Left cardiac atrium (tissue), 4 donors: Measurements from ENCODE around the gene MADD. TPM values are rescaled to one million over a fixed set of nuclear protein-coding genes. Genes with fewer than 3 reads are reported as not detected.

Source experiments
- ATAC-seq, 2 donors: fragments of 200-7000 bp; cut with Tn5 transposase; one replicate each; pipeline ENCODE4 v1.9.1; 2020; ENCODE audit warnings: mild to moderate bottlenecking in 2 of 2, moderate library complexity in 2 of 2
- DNase-seq: peaks from one replicate; pipeline ENCODE4 v3.0.0-alpha.2; 2020
- intact Hi-C, 2 donors: fragments of 100-400 bp; cut with DNase I; formaldehyde crosslinking; loops; one replicate each; pipeline versions ENCODE4 v1.14.1 to v1.15.1; 2022 to 2023
- total RNA-seq, 2 donors: library from RNA; stranded (reverse); fragmentation: NEBNext Ultra II Directional; extraction: Animal tissue kit (Norgen Biotek cat#: 25700); gene quantifications; one replicate each; pipeline ENCODE4 v1.2.1, GENCODE V29; 2021
- donor health status: DM: no; HTN: yes; CAD: no.
- donor health status: DM: no; HTN: yes; CAD: no; lungs with severe emphysema.
- donor health status: DM: yes; HTN: yes; CAD: no.
- donor health status: Dilated cardiomyopathy.

MADD gene
- total RNA-seq, 2 donors from 2014 or later, result 29.5 to 37.0 TPM

DNA sequence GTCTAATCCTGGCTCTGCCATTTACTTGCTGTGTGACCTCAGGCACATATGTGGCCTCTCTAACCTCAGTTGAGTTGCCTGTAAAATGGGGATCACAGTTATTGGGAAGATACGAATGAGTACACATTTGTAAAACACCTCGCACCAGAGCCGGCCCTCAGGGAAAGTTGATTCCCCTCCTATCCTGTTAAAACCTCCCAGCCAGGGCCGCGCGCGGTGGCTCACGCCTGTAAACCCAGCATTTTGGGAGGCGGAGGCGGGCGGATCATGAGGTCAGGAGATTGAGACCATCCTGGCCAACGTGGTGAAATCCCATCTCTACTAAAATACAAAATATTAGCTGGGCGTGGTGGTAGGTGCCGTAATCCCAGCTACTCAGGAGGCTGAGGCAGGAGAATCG, 90.4 kb downstream of the MADD start:
- ATAC-seq (no peak), DNase-seq (no peak)
- intact Hi-C loops, result no loop called here

DNA sequence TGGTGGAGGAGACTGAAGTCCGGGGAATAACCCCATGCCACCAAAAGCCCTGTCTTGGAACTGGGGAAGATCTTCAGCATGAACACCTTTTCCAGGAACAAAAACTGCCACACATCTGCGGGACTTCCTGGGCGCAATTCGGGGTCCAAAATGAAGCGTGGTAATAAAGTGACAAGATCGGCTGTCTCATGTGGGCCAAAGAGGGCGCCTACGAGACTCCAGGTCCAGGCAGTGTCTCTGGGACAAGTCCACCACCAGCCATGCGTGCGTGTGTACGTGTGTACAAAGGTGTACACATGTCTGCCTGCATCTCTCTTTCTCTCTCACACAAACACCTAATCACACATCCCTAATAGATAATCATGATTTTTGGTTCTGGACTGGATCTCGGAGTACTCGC, 91.5 kb downstream of the MADD start:
- intact Hi-C loops, result no loop called here
- ATAC-seq (no peak), DNase-seq (no peak)

DNA sequence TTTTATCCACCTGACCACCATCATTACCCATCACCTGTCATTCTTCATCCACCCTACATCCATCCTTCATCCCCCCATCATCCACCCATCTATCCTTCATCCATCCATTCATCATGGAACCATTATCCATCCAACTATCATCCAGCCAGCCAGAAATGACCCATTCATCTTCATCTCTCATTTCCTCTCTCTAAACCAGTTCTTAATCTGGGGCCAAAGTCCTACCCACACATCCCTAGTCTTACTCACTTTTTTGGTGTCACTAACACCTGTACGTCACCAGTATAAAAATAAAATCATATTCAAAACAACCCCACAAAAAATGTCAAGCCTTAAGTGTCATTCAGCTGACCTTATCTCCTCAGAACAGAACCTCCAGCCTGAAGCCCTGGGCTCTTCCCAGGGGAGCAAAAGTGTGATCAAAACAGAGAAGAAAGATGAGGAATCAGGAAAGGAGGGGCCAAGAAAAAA, 96.1 kb downstream of the MADD start:
- intact Hi-C loops, result no loop called here
- ATAC-seq (no peak), DNase-seq (no peak)

DNA sequence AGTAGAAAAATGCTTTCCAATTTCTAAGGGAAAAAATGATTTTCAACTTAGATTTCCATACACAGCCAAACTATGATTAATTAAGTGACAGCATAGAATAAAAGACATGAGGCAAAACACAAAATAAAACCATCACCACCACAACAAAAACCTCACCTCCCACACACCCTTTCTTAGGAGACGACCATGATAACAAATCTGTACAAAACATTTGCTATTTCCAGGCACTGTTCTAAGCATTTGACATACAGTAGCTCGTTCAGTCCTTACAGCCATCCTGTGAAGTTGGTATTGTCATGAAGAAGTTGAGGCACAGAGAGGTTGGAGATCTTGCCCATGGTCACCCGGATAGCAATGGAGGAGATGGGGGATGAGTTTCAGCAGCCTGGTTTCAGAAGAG, 99.7 kb downstream of the MADD start:
- no peak for ATAC-seq
- intact Hi-C loops, result loop anchor here (10.0 kb wide), 2 partner anchors 245 to 475 kb away; partner anchors contain the start of gene NUP160 (in 1 of the 2)
- no peak for DNase-seq

DNA sequence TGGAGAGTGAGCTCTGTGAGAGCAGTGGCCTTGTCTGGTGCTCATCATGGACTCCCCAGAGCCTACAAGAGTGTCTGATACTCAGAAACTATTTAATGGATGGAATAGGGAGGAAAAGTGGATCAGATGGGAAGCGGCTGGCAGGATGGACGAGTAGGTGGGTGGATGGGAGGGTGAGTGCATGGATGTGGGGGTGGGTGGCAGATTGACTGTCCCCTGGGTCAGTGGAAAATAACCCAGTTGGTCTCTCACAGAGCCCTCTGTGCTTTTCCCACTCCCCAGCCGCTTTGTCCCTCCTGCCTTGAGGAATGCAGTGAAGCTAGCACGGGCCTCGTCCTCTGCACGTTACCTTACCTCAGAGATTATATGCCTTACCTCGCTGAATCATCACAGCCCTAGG, 102.5 kb downstream of the MADD start:
- ATAC-seq (no peak), DNase-seq (no peak)
- intact Hi-C loops, result loop anchor here (10.0 kb wide), 2 partner anchors 242 to 472 kb away; partner anchors contain the start of gene NUP160 (in 1 of the 2)

DNA sequence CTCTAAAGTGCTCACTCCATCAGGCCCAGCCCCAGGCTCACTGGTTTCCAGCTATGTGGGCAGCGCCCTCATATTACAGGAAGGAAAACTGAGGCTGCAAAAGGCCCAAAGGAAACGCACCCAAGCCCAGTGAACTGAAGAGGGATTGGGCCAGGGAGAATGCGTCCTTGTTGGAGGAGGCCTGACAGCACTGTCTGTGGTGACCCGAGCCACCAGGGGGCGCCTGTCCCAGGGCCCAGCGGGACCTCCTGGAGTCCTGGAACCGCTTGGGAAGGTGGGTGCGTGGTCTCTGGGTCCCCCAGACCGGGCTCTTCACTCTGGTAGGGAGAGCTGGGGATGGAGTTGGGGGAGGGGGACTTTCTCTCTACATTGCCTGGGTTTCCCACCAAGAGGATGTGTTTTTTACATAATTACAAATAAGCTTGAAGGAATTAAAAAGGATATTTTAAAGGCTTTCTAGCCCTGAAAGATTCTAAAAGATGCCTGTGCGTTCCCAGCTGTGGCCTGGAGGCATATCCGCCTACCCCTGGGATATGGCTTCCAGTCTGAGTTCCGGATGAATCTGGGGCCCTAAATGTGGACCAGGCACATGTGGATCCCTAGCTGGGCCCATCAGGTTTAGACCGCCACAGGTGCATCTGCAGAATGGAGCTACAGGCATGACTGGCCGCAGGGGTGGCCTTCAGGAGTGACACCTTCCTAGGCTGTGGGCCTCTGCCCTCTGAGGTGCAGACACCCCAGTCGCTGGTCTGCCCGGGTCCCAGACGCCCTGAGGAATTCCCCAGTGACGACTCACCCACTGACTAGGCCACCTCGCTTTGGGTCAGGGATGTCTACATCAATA, 104.2 kb downstream of the MADD start:
- intact Hi-C loops, result loop anchor here (2.0 to 10.0 kb wide), 3 partner anchors 81 to 471 kb away; partner anchors contain the start of gene NUP160 (in 1 of the 2)
- ATAC-seq (peak; percentile 75 to 85), DNase-seq (peak; percentile 90)

DNA sequence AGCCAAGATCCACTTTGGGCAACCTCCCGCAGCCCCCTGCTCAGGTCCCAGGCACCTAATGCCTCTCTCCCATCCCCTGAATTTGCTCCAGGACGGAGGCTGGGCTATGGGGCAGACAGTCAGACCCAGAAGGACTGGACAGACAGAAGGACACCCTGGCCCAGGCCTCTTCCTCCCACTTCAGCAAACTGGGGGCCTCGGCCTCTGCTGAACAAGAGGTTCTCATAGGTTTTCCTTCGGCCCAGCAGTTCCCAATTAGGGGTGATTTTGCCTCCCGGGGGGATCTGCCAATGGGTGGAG, 104.7 kb downstream of the MADD start:
- ATAC-seq (no peak), DNase-seq (no peak)
- intact Hi-C loops, result loop anchor here (2.0 to 10.0 kb wide), 5 partner anchors 78 to 478 kb away; partner anchors contain the start of gene NUP160 (in 1 of the 2)

DNA sequence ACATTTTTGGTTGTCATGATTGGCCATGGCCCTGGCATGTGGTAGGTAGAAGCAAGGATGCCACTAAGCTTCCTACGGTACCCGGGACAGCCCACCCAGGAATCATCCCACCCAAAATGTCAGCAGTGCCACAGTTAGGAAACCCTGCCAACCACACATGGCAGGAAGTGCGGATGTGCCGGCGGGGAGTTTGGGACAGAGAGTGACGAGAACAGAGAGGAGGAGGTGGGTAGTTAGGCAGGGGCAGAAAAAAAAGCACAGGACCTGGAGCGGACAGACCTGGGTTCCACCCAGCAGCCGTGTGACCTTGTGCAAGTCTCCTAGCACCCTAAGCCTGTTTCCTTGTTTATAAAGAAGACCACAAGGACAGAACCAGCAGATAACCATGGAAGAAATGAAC, 105.1 kb downstream of the MADD start:
- intact Hi-C loops, result loop anchor here (2.0 to 10.0 kb wide), 5 partner anchors 77 to 477 kb away; partner anchors contain the start of gene NUP160 (in 1 of the 2)
- no peak for DNase-seq
- ATAC-seq, result no peak

DNA sequence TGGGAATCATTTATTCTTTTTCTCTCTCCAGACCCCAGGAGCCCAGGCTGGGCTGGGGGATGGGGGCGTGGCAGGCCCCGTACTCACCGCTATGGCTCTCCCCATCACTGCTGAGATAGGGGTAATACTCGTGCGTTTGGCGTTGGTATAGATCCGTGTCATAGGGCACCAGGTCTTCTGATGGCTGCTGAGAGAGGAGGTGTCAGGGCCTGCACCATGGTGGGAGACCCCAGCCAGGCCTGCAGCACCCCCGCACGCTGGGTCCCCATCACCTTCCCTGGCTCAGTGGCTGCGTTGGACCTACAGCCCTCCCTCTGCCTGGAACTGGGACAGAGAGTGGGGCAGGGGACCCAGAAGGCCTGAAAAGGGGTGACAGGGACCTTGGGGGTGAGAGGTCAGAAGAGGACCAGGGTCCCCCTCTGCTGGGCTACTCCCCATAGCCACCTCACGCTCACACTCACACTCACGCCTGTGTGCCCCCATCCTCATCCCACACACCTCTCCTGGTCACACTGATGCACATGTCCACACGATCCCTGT, 105.7 kb downstream of the MADD start:
- no peak for DNase-seq
- intact Hi-C loops, result loop anchor here (2.0 to 10.0 kb wide), 5 partner anchors 77 to 477 kb away; partner anchors contain the start of gene NUP160 (in 1 of the 2)
- ATAC-seq, result no peak

DNA sequence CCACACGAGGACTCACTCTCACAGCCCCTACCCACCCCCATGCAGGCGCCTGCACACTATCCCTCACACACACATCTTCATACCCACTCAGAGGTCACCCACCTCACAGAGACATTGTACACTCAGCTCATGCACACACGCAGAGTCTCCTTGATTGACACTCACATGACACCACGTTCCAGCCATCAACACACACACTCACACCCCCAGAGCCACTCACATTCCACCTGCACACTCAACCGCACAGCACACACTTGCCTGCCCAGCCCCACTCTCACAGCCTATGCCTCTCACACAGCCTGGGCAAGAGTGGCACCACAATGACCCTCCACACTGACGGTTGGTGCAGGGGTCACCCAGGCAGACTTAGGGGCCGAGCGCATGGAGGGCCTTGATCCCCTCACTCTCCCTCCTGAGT, 106.2 kb downstream of the MADD start:
- DNase-seq (no peak), ATAC-seq (no peak)
- intact Hi-C loops, result loop anchor here (5.0 to 10.0 kb wide), 4 partner anchors 76 to 476 kb away; partner anchors contain the start of gene NUP160 (in 1 of the 2)

DNA sequence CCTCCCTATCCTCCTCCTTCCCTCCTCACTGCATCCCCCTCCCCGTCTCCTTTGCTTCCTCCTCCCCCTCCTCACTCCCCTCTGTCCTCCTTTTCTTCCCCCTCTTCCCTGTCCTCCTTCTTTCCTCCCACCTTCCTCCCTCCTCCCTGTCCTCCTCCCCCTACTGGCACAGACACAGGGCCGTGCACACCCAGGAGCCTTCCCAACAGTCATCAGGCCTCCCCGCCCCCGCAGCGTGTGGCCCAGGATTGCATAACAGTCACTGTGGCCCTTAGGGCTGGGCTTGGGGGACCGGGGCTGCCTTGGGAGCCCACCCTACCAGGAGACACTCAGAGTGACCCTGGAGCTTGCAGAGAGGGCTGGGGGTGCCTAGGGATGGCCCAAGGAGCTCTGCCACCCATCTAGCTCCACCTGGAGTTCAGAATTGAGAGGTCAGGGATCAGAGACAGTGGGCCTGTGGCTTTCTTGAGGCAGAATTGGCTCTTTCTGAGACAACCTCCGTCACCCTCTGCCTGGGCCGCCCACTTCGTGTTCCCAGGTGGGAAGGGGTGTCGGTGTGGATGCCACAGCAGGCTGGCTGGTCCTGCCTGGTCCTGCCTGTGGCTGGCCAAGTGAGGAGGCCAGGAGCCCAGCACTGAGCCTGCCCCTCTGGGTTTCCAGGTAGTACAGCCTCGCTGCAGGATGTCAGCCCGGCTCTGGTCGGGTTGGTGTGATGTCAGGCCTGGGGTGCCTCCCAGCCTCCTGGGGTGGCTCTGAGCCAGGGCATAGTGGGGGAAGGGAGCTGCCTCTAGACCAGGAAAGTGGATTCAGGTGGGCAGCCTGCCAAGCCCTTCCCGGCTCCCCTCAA, 106.8 kb downstream of the MADD start:
- peak; percentile 48 for DNase-seq
- ATAC-seq, result peak in 1 of 2 donors; percentile 50
- intact Hi-C loops, result loop anchor here (5.0 to 10.0 kb wide), 4 partner anchors 76 to 476 kb away; partner anchors contain the start of gene NUP160 (in 1 of the 2)

DNA sequence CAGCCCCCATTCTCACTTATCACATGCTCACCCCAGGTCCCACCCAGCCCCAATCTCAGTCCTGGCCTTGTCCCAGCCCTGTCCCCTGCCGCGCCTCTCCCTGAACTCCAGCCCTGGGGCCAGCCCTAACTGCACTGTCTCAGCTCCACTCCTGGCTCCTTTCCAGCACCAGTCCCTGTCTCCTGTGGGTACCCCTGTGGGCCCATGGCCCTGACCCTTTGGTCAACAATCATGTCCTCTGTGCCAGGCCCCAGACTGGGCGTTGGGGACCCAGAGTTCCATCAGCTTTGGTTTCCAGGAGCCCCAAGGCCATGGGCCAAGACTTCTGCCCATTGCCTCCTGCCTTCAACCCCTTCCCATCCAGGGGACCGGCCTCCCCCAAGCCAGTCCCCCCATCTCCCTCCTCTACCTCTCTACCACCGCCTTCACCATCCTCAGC, 107.7 kb downstream of the MADD start:
- DNase-seq (no peak), ATAC-seq (peak in 1 of 2 donors; percentile 32)
- intact Hi-C loops, result loop anchor here (5.0 to 10.0 kb wide), 4 partner anchors 75 to 475 kb away; partner anchors contain the start of gene NUP160 (in 1 of the 2)

DNA sequence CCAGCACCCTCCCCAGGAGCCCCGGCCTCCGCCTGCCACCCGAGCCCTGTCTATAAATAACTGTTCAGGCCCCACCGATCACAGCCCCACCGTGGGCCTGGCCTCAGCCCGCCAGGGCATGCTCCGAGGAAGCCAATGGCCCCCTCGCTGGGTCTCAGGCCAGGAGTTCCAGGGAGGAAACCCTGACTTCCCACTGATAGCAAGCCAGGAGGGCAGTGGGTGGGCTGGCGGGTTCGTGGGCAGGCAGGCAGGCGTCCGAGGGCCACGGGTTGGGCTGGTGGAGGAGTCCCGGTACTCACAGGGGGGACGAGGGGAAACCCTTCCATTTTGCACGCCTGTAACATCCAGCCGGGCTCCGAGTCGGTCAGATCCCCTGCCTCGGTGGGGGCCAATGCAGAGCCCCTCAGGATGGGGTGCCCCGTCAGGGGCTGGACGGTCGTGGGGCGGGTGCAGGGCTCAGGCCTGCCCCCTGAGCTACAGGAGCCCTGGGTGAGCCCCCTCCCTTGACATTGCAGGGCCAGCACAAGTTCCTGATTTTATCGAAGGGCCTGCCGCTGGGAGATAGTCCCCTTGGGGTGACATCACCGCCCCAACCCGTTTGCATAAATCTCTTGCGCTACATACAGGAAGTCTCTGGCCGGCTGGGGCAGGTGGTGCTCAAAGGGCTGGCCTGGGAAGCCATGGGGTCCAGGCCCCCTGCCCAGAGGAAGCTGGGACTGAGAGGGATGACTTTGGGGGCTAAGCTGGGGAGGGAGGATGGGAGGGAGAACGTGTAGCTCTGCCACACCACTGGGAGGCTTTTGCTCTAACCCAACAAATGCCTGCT, 108.3 kb downstream of the MADD start, which contains the start of gene SPI1:
Gene SPI1, minus strand, starts transcription at position 538 of the 826 bp plus-strand sequence. Its CDS starts 194 bp downstream, at position 344.
- peak; percentile 66 for DNase-seq
- intact Hi-C loops, result loop anchor here (5.0 to 10.0 kb wide), 4 partner anchors 74 to 474 kb away; partner anchors contain the start of gene NUP160 (in 1 of the 2)
- ATAC-seq, result peak; percentile 47 to 52

DNA sequence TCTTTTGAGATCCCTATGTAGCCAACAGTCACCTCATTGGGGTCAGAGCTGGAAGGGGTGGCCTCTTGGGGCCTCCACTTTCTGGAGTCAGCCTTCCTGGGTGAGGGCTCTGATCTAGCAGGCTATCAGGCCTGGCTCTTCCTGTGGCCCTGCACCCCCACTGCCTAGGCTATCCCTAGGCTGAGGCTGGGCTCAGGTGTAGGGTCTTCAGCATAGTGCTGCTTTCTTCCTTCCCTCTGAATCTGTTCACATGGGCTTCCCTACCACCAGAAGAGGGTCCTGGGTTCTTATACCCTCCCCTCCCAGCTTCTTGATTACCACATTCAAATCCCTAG, 108.9 kb downstream of the MADD start:
- DNase-seq (no peak), ATAC-seq (no peak)
- intact Hi-C loops, result loop anchor here (5.0 to 10.0 kb wide), 4 partner anchors 73 to 473 kb away; partner anchors contain the start of gene NUP160 (in 1 of the 2)

DNA sequence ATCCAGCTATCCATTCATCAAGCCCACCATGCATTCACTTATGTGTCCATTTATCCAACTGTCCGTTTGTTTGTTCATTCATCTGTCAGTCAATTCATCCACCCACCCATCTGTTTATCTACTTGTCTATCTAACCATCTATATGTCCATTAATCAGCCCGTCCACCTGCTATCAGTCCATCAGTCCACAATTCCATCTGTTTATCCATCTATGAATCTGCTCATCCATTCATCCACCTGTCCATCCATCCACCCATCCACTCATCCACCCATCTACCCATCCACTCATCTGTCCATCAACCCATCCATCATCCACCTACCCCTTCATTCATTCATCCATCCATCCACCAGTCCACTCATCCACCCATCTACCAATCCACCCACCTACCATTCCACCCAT, 109.4 kb downstream of the MADD start:
- DNase-seq (no peak), ATAC-seq (no peak)
- intact Hi-C loops, result loop anchor here (5.0 to 10.0 kb wide), 4 partner anchors 73 to 473 kb away; partner anchors contain the start of gene NUP160 (in 1 of the 2)
